Medulla oblongata (tissue), 1 donor: ENCODE data around the gene INCENP.
"Not testable (repeated sequence)": the region's sequence is repeated elsewhere in the genome, so short reads cannot be mapped to it uniquely, and the experiment has no call there.

Experiments used
- DNase-seq: peaks from one replicate; pipeline ENCODE4 v3.0.0-alpha.2; 2015; ENCODE audit errors: extremely low spot score

INCENP gene

DNA sequence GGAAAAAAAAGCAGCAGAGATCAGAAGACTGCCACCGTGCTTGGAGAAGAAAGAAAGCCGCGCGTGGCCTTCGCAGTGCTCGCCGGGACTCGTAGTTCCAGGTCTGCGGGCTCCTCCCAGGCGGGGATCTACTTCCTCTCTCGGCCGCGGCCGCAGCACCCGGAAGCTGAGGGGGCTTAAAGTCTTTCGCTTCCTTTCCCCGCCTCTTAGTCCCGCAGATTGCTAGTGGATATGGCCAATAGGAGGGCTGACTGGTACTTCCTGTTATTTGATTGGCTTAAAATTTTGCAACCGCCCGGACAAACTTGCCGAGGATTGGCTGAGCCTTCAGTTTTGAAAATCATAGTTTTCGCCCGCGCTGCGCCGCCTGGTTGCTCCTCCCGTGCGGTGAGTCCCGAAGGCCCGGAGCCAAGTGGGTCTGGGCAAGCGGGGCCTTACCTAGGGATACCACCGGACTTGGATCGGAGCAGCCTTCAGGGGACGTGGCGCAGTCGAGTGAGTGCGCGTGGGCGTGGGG, at the start of gene INCENP:
INCENP (plus strand) TSS at position 343 of the 517 bp plus-strand sequence. CDS start 4,151 bp downstream, outside the sequence.
- DNase-seq: peak; percentile 100

DNA sequence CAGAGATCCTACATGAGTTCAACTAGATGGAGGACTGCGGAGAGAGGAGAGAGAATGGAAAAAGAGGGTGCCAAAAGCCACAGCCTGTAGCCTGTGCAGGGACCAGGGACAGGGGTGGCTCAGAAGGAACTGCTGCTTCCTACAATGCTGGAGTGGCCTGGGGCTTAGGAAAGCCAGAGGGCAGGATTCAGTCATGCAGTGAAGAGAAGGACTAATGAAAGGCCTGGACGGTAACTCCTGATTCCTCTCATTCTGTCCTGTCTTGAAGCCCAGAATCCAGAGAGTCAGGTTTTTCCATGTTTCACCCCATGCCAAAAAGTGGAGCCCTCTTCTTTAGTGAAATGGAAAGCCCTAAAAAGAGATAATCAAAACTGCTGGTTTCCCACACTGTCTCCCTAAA, 48.4 kb upstream of the INCENP start:
- DNase-seq: no peak

DNA sequence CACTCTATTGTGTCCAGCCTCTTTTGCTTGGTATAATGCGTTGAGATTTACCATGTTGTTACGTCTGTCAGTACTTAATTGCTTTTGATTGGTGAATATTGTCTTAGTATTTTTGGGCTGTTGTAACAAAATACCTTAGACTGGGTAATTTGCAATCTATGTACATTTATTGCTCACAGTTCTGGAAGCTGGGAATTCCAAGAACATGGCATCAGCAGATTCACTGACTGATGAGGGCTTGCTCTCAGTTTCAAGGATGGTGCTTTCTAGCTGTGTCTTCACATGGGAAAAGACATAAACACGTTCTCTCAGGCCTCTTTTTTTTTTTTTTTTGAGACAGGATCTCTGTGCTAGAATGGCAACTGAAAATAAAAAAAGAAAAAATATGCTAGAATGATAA, 46.7 kb upstream of the INCENP start:
- no peak for DNase-seq

DNA sequence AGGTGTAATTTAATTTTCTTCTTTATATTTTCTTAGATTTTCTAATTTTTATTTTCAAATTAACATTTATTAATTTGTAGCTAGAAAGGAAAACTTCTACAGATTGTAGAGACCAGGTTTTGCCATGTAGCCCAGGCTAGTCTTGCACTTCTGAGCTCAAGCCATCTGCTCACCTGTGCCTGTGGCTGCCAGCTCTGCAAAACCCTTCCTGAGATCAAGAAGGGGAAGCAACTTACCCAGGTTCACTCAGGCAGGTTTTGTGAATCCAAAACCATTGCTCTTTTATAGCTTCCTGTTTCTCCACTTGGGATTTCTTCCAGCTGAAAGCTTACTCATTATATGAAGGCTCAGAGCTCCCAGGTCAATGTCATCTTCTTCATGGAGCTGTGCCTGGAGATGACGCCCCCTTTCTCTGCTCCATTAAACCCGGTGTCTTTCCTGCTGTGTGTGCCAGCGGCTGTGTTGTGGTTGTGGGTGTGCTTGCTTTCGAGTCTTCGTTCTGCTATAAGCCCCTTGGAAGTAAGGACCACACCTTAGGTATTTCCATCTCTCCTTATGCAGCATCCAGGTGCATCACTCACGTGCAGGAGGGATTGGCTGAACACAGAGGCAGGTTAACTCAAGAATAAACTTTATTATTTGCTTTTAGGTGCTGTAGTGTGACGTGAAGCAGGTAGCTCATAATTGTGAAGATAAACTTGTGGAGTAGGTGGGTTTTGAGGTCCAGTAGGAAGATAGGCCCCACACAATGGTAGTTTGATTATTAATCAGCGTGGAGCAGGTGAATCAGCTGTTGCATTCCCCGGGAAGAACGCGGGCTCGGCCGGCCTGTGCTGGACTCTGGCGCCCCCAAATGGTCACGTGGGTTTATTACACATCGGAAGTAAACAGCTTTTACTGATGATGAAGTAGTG, 42.2 kb upstream of the INCENP start:
- peak; percentile 87 for DNase-seq

DNA sequence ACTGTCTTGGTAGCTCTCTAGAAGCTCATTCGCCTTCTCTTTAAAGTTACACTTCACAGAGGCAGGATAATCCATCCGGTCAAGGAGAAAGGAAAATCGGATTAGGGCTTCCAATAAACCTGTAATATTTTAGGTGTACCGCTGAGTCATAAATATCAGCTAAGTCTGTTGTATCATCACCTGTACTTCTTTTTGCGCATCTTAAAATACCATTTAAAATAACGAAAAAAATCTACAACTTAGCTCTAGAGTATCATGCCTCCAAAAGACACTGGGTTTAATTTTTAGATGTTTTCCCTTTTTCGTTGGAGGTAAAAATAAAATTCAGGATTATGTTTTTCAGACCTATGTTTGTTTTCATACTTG, 41.5 kb upstream of the INCENP start:
- no peak for DNase-seq

DNA sequence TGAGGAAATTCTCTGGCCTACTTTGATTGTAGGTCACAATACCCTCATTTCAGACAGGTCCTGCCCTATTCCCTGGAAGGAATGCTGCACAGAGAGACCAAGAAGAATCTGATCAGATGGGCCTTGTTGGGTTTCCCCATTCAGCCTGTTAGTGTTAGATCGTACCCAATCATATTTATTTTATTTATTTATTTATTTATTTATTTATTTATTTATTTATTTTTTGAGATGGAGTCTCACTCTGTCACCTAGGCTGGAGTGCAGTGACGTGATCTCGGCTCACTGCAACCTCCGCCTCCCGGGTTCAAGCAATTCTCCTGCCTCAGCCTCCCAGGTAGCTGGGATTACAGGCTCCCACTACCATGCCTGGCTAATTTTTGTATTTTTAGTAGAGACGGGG, 39.0 kb upstream of the INCENP start:
- DNase-seq: not testable (repeated sequence)

DNA sequence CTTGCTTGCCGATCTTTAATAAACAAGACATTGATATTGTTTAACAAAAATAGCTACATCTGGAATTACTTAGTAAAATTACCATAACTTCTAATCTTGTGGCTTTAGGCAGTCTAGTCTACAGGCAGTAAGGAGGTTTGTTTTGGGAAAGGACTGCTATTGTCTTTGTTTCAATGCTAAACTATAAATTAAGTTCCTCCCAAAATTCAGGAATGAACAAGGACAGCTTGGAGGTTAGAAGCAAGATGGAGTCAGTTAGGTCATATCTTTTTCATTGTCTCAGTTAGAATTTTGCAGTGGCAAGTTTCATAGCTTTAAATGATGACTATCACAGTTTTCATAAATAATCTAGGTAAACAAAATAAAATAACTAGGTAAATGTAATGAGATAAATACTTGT, 36.1 kb upstream of the INCENP start:
- no peak for DNase-seq

DNA sequence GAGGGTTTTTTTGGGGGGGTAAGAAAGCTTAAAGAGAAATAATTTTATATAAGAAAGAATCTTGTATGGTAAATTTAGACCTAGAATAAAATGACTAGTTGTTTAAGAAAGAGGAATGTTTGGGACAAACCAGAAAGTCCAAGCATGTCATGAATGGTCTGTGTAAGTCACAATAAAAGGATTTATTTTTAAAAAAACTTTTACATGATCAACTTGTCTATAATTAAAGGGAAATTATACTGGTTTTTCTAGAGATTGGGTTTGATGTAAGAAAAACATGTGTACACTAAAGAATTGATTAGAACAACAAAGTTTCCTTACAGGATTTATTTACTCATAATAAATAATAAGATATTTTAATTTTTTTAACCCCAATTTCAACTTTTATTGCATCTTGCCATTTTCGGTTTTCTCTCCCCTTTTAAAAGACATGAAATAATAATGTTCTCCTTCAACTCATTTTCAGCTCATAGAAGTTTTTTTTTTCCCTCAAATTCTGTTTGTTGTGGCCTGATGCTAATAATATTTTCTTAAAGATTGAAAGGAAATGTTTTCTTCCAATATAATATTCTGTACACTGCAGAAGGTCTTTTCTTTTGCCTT, 35.4 kb upstream of the INCENP start:
- no peak for DNase-seq

DNA sequence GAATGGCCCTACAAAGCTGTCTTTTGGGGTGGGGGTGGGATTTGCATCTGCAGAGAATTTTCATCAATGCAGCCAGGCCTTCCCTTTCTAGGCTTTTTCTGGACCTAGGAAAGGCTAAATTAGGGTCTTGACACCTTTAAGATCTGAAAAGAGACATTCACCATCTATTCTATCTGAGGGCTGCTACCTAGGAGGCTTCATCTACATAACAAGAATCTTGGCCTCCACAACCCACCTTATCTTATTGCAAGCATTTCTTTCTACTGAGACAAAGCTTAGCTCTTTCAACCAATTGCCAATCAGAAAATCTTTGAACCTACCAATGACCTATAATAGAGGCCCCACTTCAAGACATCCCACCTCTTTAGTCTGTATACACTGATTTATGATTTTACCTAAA, 20.7 kb upstream of the INCENP start:
- DNase-seq: no peak

DNA sequence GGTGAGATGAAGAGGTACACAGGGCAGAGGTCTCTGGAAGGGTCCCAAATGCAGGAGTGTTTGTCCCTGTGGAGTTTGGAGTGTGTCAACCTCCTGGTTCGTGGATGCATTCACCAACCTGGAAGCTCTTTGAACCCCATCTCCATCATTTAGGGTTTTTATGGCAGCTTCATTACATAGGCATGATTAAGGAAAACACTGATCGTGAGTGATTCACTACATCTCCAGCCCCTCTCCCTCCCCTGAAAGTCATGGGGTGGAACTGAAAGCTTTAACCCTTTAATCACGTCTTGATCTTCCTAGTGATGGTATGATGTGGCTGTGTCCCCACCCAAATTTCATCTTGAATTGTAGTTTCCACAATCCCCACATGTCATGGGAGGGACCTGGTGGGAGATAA, 19.8 kb upstream of the INCENP start:
- no peak for DNase-seq

DNA sequence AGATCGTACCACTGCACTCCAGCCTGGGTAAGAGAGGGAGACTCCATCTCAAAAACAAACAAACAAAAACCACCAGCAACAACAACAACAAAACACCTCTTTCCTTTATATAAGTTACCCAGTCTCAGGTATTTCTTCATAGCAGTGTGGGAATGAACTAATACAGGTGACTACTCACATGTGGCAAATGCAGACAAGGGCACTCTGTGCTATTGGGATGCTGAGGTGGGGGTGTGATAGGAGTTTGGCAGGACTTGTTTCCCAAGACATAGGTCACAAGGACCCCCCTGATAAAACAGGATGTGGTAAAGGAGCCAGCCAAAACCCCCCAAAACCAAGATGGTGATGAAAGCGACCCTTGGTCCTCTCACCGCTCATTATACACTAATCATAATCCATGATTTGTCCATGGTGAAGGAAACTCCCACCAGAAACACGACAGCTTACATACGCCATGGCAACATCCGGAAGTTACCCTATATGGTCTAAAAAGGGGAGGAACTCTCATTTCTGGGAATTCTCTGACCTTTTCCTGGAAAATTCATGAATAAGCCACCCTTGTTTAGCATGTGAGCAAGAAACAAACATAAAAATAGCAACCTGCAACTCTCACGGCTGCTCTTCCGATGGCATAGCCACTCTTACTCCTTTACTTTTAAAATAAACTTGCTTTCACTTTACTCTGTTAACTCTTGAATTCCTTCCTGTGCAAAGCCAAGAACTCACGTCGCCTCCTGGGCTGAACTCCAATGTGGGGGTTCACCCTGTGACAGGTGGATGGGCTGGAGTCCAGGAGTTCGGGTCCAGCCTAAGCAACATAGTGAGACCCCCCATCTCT, 18.8 kb upstream of the INCENP start:
- peak; percentile 17 for DNase-seq

DNA sequence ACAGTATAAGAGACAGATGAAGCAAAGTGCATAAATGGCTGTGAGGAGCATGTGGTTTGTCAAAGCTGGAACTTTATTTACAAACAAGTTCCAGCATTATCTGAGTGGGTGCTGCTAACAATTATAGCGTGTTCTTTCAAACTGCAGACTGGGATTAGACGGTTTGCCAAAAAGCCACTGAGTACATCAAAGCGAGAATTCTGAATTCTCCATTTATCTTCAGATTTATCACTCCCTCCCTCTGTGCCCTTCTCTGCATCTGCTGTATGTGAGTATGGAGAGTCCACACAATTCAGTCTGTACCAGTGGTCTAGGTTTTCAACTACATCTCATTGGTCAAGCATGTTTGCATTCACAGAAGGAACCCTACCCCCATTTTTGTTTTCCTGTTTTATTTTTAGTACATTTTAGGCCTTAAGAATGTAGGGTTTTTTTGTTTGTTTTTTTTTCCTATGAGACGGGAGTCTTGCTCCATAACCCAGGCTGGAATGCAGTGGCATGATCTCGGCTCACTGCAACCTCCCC, 18.1 kb upstream of the INCENP start:
- DNase-seq: no peak

DNA sequence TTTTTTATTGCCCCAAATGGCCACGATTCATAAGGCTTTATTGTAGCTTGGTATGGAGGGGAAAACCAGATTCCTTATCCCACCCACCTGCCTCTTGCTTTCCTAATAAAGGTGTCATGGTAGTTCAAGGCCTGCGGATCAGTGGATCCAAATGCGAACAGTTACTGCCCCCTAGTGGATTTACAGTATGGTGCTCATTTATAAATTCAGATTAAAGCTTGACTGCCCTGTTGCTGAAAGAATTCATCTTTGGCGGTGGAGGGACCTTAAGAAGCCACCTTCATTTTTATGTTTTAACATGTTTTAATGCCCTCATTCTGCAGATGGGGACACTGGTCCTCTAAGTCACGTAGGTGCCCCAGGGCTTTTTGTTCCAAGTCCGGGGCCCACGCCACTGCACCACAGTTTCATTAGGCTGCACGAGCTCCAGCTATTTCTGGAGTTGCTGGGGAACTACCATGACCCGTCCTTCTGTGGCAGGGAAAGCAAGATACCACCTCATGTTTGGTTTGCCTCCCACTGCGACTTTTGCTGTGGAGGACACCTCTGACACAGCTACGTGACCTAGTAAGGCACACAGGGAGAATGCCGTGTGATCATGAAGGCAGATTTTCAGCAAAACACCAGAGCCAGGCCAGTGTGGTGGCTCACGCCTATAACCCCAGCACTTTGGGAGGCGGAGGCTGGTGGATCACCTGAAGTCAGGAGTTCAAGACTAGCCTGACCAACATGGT, 15.6 kb upstream of the INCENP start:
- peak; percentile 85 for DNase-seq

DNA sequence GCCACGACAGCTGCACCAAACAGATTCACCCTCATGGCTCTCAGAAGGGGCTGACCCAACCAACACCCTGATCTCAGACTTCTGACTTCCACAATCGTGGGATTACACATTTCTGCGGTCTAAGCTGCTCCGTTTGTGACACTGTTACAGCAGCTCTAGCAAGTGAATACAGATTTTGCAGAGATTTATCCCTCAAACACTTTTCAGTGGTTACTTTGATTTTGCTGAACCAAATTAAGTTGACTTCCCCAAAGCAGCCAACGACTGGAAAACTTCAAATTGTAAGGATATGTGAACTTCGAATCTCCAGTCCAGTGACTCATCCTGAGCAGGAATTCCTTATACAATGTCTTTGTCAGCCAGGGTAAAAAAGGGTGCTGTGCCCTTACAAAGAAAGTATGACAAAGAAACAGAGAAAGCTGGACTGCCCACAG, 14.8 kb upstream of the INCENP start:
- DNase-seq: no peak

DNA sequence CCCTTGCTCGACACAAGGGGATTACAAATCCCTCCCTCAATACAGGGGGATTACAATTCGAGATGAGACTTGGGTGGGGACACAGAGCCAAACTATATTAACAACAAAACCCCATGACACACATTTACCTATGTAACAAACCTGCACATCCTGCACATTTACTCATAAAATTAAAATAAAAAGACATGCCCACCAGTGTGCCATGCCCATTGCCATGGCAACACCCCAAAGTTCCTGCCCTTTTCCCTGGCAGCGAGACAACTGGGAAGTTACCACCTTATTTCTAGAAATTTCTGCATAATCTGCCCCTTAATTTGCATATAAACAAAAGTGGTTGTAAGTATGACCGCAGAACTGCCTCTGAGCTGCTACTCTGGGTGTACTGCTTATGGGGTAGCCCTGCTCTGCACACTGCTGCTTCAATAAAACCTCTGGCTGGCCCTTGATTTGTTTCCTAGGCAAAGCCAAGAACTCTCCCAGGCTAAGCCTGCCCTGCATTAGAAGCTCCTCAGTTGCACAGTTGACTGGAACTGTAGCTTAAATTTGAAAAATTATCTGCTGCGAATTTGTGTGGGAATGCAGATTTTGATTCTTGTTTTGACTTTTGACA, 8.6 kb upstream of the INCENP start:
- DNase-seq: peak; percentile 24

DNA sequence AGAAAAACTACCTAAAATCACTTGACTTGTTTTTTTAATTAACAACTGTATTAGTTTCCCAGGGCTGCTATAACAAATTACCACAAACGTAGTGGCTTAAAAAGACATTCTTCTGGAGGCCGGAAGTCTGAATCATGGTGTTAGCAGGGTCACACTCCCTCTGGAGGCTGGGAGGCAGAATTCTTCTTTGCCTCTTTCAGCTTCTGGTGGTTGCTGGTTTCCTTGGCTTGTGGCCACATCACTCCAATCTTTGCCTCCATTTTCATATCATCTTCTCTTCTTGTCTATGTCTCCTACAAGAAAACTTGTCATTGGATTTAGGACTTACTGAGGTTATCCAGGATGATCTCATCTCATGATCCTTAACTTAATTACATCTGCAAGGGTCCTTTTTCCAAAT, 7.4 kb upstream of the INCENP start:
- DNase-seq: no peak

DNA sequence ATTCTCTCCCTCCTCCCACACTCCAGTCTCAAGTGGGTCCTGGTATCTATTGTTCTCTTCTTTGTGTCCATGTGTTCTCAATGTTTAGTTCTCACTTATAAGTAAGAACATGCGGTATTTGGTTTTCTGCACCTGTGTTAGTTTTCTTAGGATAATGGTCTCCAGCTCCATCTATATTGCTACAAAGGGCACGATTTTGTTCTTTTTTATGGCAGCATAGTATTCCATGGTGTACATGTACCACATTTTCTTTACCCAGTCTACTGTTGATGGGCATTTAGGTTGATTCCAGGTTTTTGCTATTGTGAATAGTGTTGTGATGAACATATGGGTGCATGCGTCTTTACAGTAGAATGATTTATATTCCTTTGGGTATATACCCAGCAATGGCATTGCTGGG, 4.2 kb upstream of the INCENP start:
- no peak for DNase-seq

DNA sequence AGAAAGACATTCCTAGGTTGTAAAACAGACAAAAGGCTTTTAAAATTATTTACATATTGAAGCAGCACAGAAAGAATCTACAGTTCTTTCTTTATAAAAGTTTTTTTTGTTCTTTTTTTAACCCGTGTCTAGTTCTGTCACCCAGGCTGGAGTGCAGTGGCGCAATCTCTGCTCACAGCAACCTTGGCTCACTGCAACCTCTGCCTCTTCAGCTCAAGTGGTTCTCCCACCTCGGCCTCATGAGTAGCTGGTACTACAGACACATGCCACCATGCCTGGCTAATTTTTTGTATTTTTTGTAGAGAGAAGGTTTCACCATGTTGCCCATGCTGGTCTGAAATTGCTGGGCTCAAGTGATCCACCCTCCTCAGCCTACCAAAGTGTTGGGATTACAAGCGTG, 3.8 kb upstream of the INCENP start:
- DNase-seq: no peak

DNA sequence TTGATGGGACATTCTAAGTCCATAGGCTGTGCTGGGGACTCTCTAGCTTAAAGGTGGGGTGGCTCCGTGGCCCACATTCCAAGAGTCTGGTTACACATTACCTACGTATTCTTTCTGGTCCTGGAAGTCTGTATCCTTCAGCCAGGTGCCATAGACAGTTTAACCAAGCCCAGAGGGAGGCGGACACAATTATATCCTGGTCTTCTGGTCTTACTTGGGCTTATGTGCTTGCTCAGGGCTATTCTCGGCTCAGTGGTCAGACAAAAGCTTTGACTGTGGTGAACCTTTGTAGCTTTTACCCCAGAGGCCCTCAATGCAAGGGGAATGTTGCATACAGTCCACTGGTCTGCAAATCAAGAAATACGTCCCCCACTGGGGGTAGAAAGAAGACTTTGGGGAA, 3.4 kb upstream of the INCENP start:
- no peak for DNase-seq

DNA sequence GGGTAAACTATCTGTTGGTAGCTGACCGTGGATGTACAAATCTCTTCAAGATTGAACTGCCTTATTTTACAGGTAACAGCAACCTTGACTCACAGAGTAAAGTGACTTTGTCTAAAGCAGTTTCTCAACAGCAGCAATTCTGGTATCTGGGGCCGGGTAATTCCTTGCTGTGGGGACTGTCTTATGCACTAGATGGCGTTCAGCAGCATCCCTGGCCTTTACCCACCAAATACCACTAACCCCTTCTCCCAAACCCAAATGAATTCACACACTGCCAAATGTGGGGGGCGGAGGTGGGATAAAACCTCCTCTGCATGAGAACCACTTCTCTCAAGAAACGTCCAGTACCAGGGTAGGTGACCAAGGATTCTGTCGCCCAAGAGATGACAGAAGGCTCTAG, 1.7 kb upstream of the INCENP start:
- DNase-seq: no peak
